HG03103 (cell line): ENCODE data around the gene ZBTB14.

Experiments
- ATAC-seq: cut with Tn5 transposase; IDR thresholded peaks from one replicate; pipeline ENCODE4 v1.9.1; 2021; ENCODE audit warnings: low read depth; ENCODE audit not compliant: unreplicated experiment

The ZBTB14 gene

GRCh38 chr18:5295231-5295920 is at the start of gene ZBTB14:
Gene ZBTB14 (minus strand): TSS chr18:5295726. CDS start chr18:5293246, 2,480 bp downstream.
- ATAC-seq: peak; percentile 27

GRCh38 chr18:5339202-5339834 is 43.8 kb upstream of the ZBTB14 start:
- ATAC-seq: no peak

- ATAC-seq: no peak
These were observed 39.0 kb upstream of the ZBTB14 start for GRCh38 chr18:5334456-5335075.

GRCh38 chr18:5318061-5318700 is 22.7 kb upstream of the ZBTB14 start:
- ATAC-seq: no peak

GRCh38 chr18:5317186-5317585 is 21.7 kb upstream of the ZBTB14 start:
- no peak for ATAC-seq

DNA sequence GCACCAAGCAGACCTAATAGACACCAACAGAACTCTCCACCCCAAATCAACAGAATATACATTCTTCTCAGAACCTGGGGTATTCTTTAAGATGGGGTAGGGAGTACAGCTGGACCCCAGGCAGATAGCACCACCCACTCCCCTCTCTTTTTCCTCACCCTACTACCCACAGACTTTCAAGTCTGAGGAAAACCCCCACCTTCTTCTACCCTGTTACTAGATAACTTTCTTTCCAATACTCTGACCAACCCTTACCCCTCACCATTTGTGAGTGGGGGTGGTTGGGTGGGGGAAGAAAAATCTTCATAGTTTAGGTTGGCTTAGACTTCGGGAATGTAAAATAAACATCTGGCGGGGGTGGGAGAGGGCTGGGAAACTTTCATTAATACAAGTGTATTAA is 20.3 kb upstream of the ZBTB14 start:
- no peak for ATAC-seq

DNA sequence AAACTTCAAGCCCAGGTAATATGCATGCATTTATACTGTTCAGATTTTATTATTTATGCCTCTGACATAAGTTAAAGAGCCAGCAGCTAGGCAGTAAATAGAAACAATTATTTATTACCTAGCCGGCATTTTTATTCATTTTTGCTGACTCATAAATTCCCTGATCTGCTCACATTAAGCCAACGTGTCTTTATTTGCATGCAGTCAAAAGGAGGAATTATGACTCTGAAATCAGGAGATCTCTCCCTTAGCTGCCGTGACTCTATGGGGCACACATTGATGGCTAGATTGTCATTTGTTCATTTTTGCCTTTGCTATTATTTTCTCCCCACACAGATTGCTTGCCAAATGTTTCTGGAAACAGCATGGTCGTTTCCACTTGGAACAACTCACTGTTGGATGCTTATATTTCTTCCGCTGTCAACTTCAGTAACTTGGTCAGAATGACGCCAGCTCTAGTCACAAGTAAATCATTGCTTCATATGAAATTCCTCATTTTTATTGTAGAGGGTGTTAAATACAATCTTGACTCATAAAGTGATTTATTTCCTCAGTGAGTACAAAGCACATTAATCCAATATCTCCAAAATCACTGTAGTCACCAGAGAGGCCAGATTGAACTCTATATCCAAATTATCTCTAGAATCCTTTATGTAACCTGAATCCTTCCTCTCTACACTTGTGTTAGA is 15.9 kb upstream of the ZBTB14 start:
- ATAC-seq: no peak

GRCh38 chr18:5309888-5310470 is 14.5 kb upstream of the ZBTB14 start:
- ATAC-seq: peak; percentile 95

- ATAC-seq: no peak
These were observed 10.3 kb upstream of the ZBTB14 start for GRCh38 chr18:5305835-5306234.

DNA sequence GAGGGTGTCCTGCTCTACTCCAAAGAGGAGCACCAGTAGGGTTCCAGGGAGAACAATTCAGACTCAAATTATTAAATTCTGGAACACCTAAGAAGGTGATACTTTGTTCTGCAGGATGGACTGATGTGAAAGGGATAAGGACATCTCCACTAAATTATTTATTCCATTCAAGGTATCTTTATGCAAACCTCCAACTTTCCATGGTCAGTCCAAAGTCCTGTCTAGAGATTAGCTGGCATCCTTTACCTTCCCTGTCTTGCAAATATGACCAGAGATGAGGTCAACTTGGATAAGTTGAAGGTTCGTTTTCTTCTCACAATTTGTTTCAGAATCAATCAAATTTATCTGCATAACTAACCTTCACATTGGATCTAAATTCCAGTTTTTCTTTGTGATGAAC is 8.7 kb upstream of the ZBTB14 start:
- ATAC-seq: no peak

GRCh38 chr18:5303636-5304035 is 8.1 kb upstream of the ZBTB14 start:
- no peak for ATAC-seq

DNA sequence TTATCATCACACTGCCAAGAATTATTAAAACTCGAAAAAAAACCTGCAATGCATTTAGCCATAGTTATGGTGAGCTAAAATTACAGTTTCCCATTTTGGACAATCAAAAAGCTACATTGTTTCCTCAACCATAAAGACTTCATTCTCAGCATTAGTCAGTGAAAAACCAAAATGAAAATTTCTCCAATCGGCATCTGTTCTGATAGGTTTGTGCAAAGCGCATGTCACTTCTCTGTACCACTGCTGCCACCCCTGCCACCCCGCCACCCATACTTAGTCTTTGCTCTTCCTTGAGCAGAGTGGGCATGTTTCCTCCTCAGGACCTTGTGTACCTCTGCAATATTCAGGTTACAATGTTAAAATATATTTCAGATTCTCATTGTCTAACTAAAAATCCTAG is 7.1 kb upstream of the ZBTB14 start:
- ATAC-seq: no peak

GRCh38 chr18:5300476-5301010 is 5.0 kb upstream of the ZBTB14 start:
- ATAC-seq: no peak

- no peak for ATAC-seq
These were observed 2.8 kb upstream of the ZBTB14 start for GRCh38 chr18:5298156-5298852.

- no peak for ATAC-seq
These were observed 2.1 kb upstream of the ZBTB14 start for GRCh38 chr18:5297597-5297996.

GRCh38 chr18:5296706-5297320 is 1.3 kb upstream of the ZBTB14 start:
- ATAC-seq: peak; percentile 10

DNA sequence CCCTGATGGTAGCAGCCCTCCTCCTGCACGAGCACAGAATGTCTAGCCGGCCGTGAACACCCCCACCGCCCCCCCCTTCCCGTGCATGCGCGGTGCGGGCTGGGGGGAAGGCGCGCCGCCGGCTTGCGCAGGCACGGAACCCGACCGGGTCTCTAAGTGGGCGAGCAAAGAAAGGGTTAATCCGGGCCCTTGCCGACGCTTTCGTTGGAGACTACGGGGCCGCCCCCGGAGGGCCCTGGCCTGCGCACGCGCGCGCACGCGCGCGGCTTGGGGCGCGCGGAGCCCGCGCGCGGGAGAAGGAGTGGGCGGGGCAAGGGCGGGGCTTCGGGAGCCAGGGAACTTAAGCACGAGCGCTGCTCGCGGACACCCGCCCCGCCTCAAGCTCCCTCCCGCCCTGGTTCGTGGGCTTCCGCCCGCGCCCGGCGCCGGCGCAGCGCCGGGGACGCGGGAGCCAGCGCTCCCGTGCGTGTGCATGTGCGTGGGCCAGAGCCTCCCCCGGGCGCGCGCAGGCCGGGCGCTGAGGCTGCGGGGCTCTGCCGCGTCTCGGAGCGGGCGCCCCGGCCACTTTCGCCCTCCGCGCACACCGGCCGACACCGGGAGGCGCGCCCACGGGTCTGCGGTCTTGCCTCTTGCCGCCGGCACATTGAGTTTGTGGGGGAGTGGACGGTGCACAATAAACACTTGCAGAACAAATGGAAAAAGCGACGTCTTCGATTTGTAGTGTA is 617 bp upstream of the ZBTB14 start:
- ATAC-seq: peak; percentile 51

GRCh38 chr18:5294457-5295230 is 882 bp downstream of the ZBTB14 start:
- peak; percentile 19 for ATAC-seq
